ENCODE results near the gene INTS11.

GRCh38 chr1:1308756-1309250, 15.7 kb downstream of the INTS11 start:
- no peak for TF ChIP-seq POLR2A (IDR thresholded peaks at IDR 0.05)
- TF ChIP-seq, protein P1, sequence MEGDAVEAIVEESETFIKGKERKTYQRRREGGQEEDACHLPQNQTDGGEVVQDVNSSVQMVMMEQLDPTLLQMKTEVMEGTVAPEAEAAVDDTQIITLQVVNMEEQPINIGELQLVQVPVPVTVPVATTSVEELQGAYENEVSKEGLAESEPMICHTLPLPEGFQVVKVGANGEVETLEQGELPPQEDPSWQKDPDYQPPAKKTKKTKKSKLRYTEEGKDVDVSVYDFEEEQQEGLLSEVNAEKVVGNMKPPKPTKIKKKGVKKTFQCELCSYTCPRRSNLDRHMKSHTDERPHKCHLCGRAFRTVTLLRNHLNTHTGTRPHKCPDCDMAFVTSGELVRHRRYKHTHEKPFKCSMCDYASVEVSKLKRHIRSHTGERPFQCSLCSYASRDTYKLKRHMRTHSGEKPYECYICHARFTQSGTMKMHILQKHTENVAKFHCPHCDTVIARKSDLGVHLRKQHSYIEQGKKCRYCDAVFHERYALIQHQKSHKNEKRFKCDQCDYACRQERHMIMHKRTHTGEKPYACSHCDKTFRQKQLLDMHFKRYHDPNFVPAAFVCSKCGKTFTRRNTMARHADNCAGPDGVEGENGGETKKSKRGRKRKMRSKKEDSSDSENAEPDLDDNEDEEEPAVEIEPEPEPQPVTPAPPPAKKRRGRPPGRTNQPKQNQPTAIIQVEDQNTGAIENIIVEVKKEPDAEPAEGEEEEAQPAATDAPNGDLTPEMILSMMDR (IDR thresholded peaks at IDR 0.05 in 8 of 11, conservative IDR thresholded peaks at IDR 0.05 in 3 of 11): no peak
